ENCODE results near the gene TMEM154. TPM values are rescaled to one million over a fixed set of nuclear protein-coding genes. Genes with fewer than 3 reads are reported as not detected.

TMEM154 gene
- total RNA-seq, 1 donor from 2014 or later = 1.0 TPM

DNA sequence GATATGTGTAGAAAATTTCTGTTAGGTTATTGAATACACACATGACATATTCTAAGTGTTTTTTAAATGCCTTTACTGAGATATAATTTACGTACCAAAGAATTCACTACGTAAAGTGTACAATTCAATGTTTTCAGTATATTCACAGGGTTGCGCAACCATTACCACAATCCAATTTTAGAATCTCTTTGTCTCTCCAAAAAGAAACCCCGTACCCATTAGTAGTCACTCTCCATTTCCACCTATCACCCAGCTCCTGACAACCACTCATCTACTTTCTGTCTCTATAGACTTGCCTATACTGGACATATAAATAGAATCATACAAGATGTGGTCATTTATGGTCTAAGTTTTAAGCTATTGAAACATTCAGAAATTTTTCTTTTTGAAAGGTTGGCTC is 90.9 kb downstream of the TMEM154 start:
- Histone ChIP-seq H3K4me3 (ENCODE audit: low read length in 3 of 3) (no peak overlapping the region), H3K9me3 (ENCODE audit: control insufficient read depth in 3 of 3, low read length in 3 of 3) (no peaks in the 10 kb centered on the region), H3K27ac (ENCODE audit: low read depth, low read length) (no peak overlapping the region), H3K4me1 (ENCODE audit: control insufficient read depth in 3 of 3, insufficient read depth in 3 of 3, low read length in 3 of 3) (peaks cover 0 to 7% (median 0%) of the 10 kb centered on the region in 3 donors), H3K9ac (ENCODE audit: low read depth in 1 of 3, low read length in 3 of 3) (no peak overlapping the region), H3K27me3 (ENCODE audit: control insufficient read depth in 3 of 3, insufficient read depth in 3 of 3, low read length in 3 of 3) (no peaks in the 10 kb centered on the region), H3K36me3 (ENCODE audit: control insufficient read depth in 3 of 3, insufficient read depth in 3 of 3, low read length in 3 of 3) (no peaks in the 10 kb centered on the region)

DNA sequence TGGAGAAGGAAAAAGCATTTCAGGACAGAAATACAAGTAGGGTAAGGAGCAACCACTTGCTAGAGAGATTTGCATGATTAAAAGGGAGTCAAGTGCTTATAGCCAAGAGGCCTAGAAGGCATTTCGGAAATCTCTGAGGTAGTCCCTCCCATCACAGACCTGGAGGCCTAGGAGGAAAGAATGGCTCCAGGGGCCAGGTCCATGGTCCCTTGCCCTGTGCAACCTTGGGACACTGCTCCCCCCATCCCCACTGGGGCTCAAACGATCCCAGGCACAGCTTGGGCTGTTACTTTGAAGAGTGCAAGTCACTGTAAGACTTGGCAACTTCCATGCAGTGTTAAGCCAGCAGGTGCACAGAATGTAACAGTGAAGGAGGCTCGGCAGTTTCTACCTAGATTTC is 92.7 kb downstream of the TMEM154 start:
- no peak overlapping the region for H3K9ac ChIP-seq (ENCODE audit: low read depth in 1 of 3, low read length in 3 of 3)

DNA sequence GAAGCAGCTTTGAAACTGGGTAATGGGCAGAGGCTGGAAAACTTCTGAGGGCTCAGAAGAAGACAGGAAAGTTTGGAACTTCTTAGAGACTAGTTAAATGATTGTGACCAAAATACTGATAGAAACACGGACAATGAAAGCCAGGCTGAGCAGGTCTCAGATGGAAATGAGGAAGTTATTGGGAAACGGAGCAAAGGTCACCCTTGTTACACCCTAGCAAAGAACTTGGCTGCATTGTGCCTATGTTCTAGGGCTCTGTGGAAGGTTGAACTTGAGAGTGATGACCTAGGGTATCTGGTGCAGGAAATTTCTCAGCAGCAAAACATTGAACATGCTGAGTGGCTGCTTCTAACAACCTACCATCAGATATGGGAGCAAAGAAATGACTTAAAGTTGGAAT is 93.1 kb downstream of the TMEM154 start:
- Histone ChIP-seq H3K36me3 (ENCODE audit: control insufficient read depth in 3 of 3, insufficient read depth in 3 of 3, low read length in 3 of 3) (no peaks in the 10 kb centered on the region), H3K9ac (ENCODE audit: low read depth in 1 of 3, low read length in 3 of 3) (no peak overlapping the region), H3K27ac (ENCODE audit: low read depth, low read length) (no peak overlapping the region), H3K27me3 (ENCODE audit: control insufficient read depth in 3 of 3, insufficient read depth in 3 of 3, low read length in 3 of 3) (no peaks in the 10 kb centered on the region), H3K4me3 (ENCODE audit: low read length in 3 of 3) (no peak overlapping the region), H3K9me3 (ENCODE audit: control insufficient read depth in 3 of 3, low read length in 3 of 3) (no peaks in the 10 kb centered on the region), H3K4me1 (ENCODE audit: control insufficient read depth in 3 of 3, insufficient read depth in 3 of 3, low read length in 3 of 3) (peaks cover 0 to 7% (median 0%) of the 10 kb centered on the region in 3 donors)

More for the DNA sequence above, 92.7 kb downstream of the TMEM154 start:
- no peaks in the 10 kb centered on the region for H3K27me3 ChIP-seq (ENCODE audit: control insufficient read depth in 3 of 3, insufficient read depth in 3 of 3, low read length in 3 of 3)
- H3K36me3 ChIP-seq (ENCODE audit: control insufficient read depth in 3 of 3, insufficient read depth in 3 of 3, low read length in 3 of 3) = no peaks in the 10 kb centered on the region
- H3K4me1 ChIP-seq (ENCODE audit: control insufficient read depth in 3 of 3, insufficient read depth in 3 of 3, low read length in 3 of 3) = peaks cover 0 to 7% (median 0%) of the 10 kb centered on the region in 3 donors
- no peak overlapping the region for H3K27ac ChIP-seq (ENCODE audit: low read depth, low read length)
- H3K9me3 ChIP-seq (ENCODE audit: control insufficient read depth in 3 of 3, low read length in 3 of 3) = no peaks in the 10 kb centered on the region
- no peak overlapping the region for H3K4me3 ChIP-seq (ENCODE audit: low read length in 3 of 3)

DNA sequence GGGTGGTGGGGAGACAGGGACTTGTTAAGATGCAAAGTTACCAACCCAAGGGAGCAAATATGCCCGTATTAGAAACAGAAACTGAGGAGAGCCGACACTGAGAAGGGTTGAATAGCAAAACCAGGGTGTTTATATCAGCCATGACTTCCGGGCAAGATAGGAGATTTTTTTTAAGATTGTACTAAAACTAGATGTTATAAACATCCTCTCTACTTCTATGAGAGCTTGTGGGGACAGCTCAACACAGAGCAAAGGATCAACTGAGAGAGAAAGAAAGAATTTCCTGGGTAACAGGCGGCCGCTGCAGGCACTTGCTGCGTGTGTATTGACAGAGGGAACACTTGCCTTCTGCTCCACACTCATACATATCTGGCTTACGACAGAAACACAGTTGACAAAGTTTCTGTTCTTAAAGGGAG is 94.8 kb downstream of the TMEM154 start:
- Histone ChIP-seq H3K27ac (ENCODE audit: low read depth, low read length) (no peak overlapping the region), H3K27me3 (ENCODE audit: control insufficient read depth in 3 of 3, insufficient read depth in 3 of 3, low read length in 3 of 3) (peaks cover 0 to under 1% (median 0%) of the 10 kb centered on the region in 3 donors), H3K4me3 (ENCODE audit: low read length in 3 of 3) (no peak overlapping the region), H3K9ac (ENCODE audit: low read depth in 1 of 3, low read length in 3 of 3) (no peak overlapping the region), H3K9me3 (ENCODE audit: control insufficient read depth in 3 of 3, low read length in 3 of 3) (no peaks in the 10 kb centered on the region), H3K36me3 (ENCODE audit: control insufficient read depth in 3 of 3, insufficient read depth in 3 of 3, low read length in 3 of 3) (no peaks in the 10 kb centered on the region), H3K4me1 (ENCODE audit: control insufficient read depth in 3 of 3, insufficient read depth in 3 of 3, low read length in 3 of 3) (no peaks in the 10 kb centered on the region)

DNA sequence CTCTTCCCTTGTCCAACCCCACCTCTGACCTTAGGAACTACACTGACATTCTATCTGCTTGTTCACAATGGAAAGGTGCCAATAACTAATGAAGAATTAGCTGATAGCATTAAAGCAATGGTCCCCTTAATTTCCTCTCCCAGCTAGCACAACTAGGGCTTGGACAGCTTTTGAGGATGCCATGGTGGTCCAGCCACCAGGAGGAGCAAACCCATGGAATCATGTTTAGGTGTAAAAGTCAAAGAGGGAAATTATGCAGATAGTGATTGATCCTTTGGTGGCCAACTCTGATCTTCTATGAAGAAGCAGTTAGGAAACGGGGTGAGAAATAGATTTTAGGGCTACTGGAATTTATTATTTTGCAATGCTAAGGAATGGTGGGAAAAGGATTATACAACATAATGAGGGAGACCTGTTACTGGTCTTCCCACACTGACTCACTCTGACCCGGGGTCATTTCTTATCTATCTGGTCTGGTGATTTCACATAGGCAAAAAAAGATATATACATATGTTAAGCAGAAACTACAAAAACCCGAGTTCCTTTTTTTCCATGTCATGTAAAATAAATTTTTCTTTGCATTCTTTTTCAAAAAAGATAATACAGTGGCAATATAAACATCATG is 98.1 kb downstream of the TMEM154 start:
- Histone ChIP-seq H3K4me1 (ENCODE audit: control insufficient read depth in 3 of 3, insufficient read depth in 3 of 3, low read length in 3 of 3) (no peaks in the 10 kb centered on the region), H3K36me3 (ENCODE audit: control insufficient read depth in 3 of 3, insufficient read depth in 3 of 3, low read length in 3 of 3) (no peaks in the 10 kb centered on the region), H3K27me3 (ENCODE audit: control insufficient read depth in 3 of 3, insufficient read depth in 3 of 3, low read length in 3 of 3) (peaks cover 0 to 3% (median 0%) of the 10 kb centered on the region in 3 donors), H3K27ac (ENCODE audit: low read depth, low read length) (no peak overlapping the region), H3K4me3 (ENCODE audit: low read length in 3 of 3) (no peak overlapping the region), H3K9me3 (ENCODE audit: control insufficient read depth in 3 of 3, low read length in 3 of 3) (no peaks in the 10 kb centered on the region), H3K9ac (ENCODE audit: low read depth in 1 of 3, low read length in 3 of 3) (no peak overlapping the region)

DNA sequence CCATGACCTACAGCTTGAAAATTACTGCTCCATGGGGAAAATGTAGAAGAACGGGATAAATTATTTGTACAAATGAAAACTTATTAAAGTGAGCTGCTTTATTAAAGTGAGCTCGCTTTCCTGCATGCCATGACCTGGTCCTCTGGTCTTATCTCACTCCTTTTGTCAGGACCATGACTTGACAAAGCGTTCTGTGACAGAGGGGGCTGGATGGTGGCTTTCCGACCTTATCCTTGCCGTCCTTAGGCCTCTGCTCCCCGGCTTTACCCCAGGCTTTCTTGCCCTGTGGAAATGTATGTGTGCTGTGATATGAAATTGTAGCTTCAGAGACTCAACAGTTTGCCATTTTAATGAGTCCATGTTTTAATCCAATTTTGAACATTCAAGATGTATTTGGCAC is 99.9 kb downstream of the TMEM154 start:
- Histone ChIP-seq H3K9ac (ENCODE audit: low read depth in 1 of 3, low read length in 3 of 3) (no peak overlapping the region), H3K4me1 (ENCODE audit: control insufficient read depth in 3 of 3, insufficient read depth in 3 of 3, low read length in 3 of 3) (no peaks in the 10 kb centered on the region), H3K27ac (ENCODE audit: low read depth, low read length) (no peak overlapping the region), H3K36me3 (ENCODE audit: control insufficient read depth in 3 of 3, insufficient read depth in 3 of 3, low read length in 3 of 3) (no peaks in the 10 kb centered on the region), H3K4me3 (ENCODE audit: low read length in 3 of 3) (no peak overlapping the region), H3K27me3 (ENCODE audit: control insufficient read depth in 3 of 3, insufficient read depth in 3 of 3, low read length in 3 of 3) (peaks cover 0 to 3% (median 0%) of the 10 kb centered on the region in 3 donors), H3K9me3 (ENCODE audit: control insufficient read depth in 3 of 3, low read length in 3 of 3) (no peaks in the 10 kb centered on the region)

DNA sequence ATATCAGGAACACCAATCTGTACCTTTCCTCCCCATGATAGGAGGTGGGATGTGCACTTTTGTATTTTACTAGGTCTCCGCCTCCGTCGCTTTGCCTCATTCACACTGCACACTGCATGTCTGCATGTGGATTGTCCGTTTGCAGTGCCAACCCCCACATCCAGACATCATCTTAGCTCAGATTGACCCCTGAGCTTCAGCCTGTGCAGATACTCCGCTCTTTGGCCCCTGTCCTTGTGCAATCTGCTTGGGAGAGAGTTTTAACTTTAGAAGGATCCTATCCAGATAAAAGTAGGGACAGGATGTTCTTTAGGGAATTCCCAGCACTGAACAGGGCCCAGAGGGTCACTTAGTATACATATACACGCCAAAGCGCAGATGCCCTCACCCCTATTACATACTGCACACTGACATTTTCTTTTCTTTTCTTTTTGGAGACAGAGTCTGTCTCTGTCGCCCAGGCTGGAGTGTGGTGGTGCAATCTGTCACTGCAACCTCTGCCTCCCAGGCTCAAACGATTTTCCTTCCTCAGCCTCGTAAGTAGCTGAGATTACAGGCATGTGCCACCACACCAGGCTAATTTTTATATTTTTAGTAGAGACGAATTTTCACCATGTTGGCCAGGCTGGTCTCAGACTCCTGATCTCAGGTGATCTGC is 100.6 kb downstream of the TMEM154 start:
- Histone ChIP-seq H3K9me3 (ENCODE audit: control insufficient read depth in 3 of 3, low read length in 3 of 3) (no peaks in the 10 kb centered on the region), H3K4me1 (ENCODE audit: control insufficient read depth in 3 of 3, insufficient read depth in 3 of 3, low read length in 3 of 3) (no peaks in the 10 kb centered on the region), H3K9ac (ENCODE audit: low read depth in 1 of 3, low read length in 3 of 3) (no peak overlapping the region), H3K4me3 (ENCODE audit: low read length in 3 of 3) (no peak overlapping the region), H3K27me3 (ENCODE audit: control insufficient read depth in 3 of 3, insufficient read depth in 3 of 3, low read length in 3 of 3) (peaks cover 0 to 3% (median 0%) of the 10 kb centered on the region in 3 donors), H3K36me3 (ENCODE audit: control insufficient read depth in 3 of 3, insufficient read depth in 3 of 3, low read length in 3 of 3) (no peaks in the 10 kb centered on the region), H3K27ac (ENCODE audit: low read depth, low read length) (no peak overlapping the region)

DNA sequence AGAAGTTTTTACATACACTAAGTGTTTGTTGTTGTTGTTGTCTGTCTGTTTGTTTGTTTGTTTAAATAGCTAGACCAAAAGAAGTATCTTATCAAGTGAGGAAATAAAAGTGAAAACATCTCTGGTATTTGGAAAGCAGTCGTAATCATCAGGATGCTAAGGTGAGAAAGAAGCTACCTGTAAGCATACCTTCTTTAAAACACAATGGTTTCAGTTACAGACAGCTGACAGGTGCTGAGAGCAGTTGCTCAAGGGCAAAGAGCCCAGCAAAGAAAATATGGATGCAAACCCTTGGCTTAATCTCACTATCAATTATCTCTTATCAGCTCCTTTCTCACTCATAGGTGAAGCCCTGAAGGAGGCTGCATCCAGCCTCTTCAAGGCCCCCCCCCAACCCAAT is 101.1 kb downstream of the TMEM154 start:
- H3K9ac ChIP-seq (ENCODE audit: low read depth in 1 of 3, low read length in 3 of 3) = no peak overlapping the region
- no peak overlapping the region for H3K4me3 ChIP-seq (ENCODE audit: low read length in 3 of 3)
- no peaks in the 10 kb centered on the region for H3K9me3 ChIP-seq (ENCODE audit: control insufficient read depth in 3 of 3, low read length in 3 of 3)
- no peaks in the 10 kb centered on the region for H3K4me1 ChIP-seq (ENCODE audit: control insufficient read depth in 3 of 3, insufficient read depth in 3 of 3, low read length in 3 of 3)
- no peak overlapping the region for H3K27ac ChIP-seq (ENCODE audit: low read depth, low read length)
- peaks cover 0 to 3% (median 0%) of the 10 kb centered on the region in 3 donors for H3K27me3 ChIP-seq (ENCODE audit: control insufficient read depth in 3 of 3, insufficient read depth in 3 of 3, low read length in 3 of 3)
- no peaks in the 10 kb centered on the region for H3K36me3 ChIP-seq (ENCODE audit: control insufficient read depth in 3 of 3, insufficient read depth in 3 of 3, low read length in 3 of 3)

DNA sequence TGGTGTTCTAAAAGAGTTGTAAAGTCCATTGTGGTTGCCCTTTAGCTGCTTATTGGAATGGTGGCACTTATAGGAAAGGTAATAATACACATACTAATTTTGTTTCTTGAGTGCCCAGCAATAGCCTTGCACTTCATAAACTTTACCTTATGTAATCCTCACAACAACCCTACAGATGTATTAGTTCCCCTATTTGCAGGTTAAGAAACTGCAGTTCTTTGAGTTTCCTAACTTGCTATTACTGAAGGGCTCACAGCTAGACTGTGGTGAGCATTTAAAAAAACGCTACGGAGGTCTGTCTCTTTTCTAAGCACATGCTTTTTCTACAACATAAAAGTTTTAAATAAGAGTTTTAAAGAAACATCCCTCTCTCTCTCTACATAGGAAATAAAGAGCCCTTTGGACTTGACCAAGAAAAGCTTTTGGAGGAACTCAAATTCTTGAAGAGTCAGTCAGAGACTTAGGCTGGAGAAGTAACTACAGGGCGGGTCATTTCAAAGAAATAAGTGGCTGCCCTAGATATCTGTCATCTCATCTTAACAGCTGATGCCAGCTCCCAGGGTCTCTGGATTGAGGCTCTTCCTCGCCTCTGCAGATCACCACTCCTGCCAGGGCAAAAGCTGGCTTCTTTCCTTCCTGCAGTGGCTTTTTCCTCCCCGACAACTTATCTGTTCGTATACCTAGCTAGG is 101.9 kb downstream of the TMEM154 start:
- no peak overlapping the region for H3K4me3 ChIP-seq (ENCODE audit: low read length in 3 of 3)
- H3K36me3 ChIP-seq (ENCODE audit: control insufficient read depth in 3 of 3, insufficient read depth in 3 of 3, low read length in 3 of 3) = no peaks in the 10 kb centered on the region
- no peak overlapping the region for H3K27ac ChIP-seq (ENCODE audit: low read depth, low read length)
- no peak overlapping the region for H3K9ac ChIP-seq (ENCODE audit: low read depth in 1 of 3, low read length in 3 of 3)
- H3K9me3 ChIP-seq (ENCODE audit: control insufficient read depth in 3 of 3, low read length in 3 of 3) = no peaks in the 10 kb centered on the region
- H3K27me3 ChIP-seq (ENCODE audit: control insufficient read depth in 3 of 3, insufficient read depth in 3 of 3, low read length in 3 of 3) = peaks cover 0 to 3% (median 0%) of the 10 kb centered on the region in 3 donors
- no peaks in the 10 kb centered on the region for H3K4me1 ChIP-seq (ENCODE audit: control insufficient read depth in 3 of 3, insufficient read depth in 3 of 3, low read length in 3 of 3)

DNA sequence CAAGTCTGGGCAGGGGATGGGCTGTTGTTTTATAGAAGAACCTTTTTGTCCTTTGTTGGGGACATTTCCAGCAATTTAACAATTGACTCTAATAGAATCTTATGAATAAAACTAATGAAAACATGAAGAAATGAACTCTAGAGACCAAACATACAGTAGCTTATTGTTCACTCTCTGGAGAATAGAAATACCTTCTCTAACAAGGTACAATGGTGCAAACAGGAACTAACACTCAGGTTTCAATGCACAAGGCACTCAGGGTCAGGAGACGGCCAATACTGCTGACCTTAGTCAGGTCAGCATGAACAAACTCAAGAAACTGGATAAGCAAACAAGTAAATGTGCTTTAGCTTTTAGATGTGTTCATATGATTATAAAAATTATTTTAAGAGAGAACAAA is 104.3 kb downstream of the TMEM154 start:
- H3K27me3 ChIP-seq (ENCODE audit: control insufficient read depth in 3 of 3, insufficient read depth in 3 of 3, low read length in 3 of 3) = peaks cover 0 to 3% (median 0%) of the 10 kb centered on the region in 3 donors
- H3K36me3 ChIP-seq (ENCODE audit: control insufficient read depth in 3 of 3, insufficient read depth in 3 of 3, low read length in 3 of 3) = no peaks in the 10 kb centered on the region
- no peak overlapping the region for H3K27ac ChIP-seq (ENCODE audit: low read depth, low read length)
- no peaks in the 10 kb centered on the region for H3K4me1 ChIP-seq (ENCODE audit: control insufficient read depth in 3 of 3, insufficient read depth in 3 of 3, low read length in 3 of 3)
- no peak overlapping the region for H3K4me3 ChIP-seq (ENCODE audit: low read length in 3 of 3)
- H3K9ac ChIP-seq (ENCODE audit: low read depth in 1 of 3, low read length in 3 of 3) = no peak overlapping the region
- H3K9me3 ChIP-seq (ENCODE audit: control insufficient read depth in 3 of 3, low read length in 3 of 3) = no peaks in the 10 kb centered on the region
